Measurements from ENCODE around the gene FAM171A2. TPM values are rescaled to one million over a fixed set of nuclear protein-coding genes. Genes with fewer than 3 reads are reported as not detected.

Gene FAM171A2
- total and polyA plus RNA-seq, 2 of the 8 experiments (the other 6 are each of a cell fraction or from before 2014, with no cell fraction given) = 21.9 to 24.1 TPM

- TF ChIP-seq CHD7 (IDR thresholded peaks at IDR 0.05; ENCODE audit: insufficient replicate concordance, low read length) (no peak), CREB1 (IDR thresholded peaks at IDR 0.05) (no peak)
These were observed 14.6 kb upstream of the FAM171A2 start (continued) for GRCh38 chr17:44378171-44378705.

Measured in H1 (cell line).